ENCODE results near the gene ABCA8. TPM values are rescaled to one million over a fixed set of nuclear protein-coding genes. Genes with fewer than 3 reads are reported as not detected.
"Not testable (repeated sequence)": the region's sequence is repeated elsewhere in the genome, so short reads cannot be mapped to it uniquely, and the experiment has no call there.

ABCA8 gene
- total RNA-seq, 1 donor from 2014 or later, result not detected

DNA sequence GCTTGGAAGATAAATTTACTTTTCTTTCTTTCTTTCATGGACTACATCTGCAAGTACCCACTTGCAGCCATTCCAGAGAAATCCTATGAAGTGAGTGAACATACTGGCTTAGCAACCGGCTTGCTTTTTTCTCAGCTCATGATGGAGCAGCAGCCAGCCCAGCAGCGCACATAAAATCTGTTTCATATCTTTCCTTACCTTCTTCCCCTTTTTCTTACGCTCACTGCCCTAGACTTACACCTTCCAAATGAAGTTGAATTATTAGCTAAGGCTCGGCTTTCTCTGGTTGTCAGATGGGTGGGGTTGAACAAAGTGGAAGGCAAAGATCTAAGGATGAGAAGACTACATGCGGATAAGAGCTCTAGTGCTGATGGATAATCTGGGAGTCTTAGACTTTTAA lies 13.9 kb upstream of the ABCA8 start:
- TF ChIP-seq EZH2 (IDR thresholded peaks at IDR 0.05; ENCODE audit: insufficient read depth, low read length), result no peak
- no peak for TF ChIP-seq CTCF (IDR thresholded peaks at IDR 0.05; ENCODE audit: insufficient read depth, low read depth, low read length)
- H3K36me3 Mint-ChIP-seq (ENCODE audit: low read depth, unreplicated experiment), result no peaks in the 10 kb centered on the region
- FAIRE-seq (no peak), DNase-seq (ENCODE audit: low read depth) (no peak)
- Histone ChIP-seq H3K36me3 (ENCODE audit: insufficient read depth, low read length) (no peaks in the 10 kb centered on the region), H3K27ac (ENCODE audit: low read depth, low read length) (no peak overlapping the region), H3K4me1 (ENCODE audit: insufficient read depth, low read length) (no peaks in the 10 kb centered on the region), H3K4me2 (ENCODE audit: low read length) (no peak overlapping the region), H3K4me3 (ENCODE audit: insufficient read depth, low read depth, low read length) (no peak overlapping the region), H3K27me3 (ENCODE audit: insufficient read depth, low read length) (no peaks in the 10 kb centered on the region), H3K79me2 (ENCODE audit: insufficient read depth, low read length) (no peaks in the 10 kb centered on the region), H3K9me3 (ENCODE audit: insufficient read depth, low read depth, low read length) (no peaks in the 10 kb centered on the region), H4K20me1 (ENCODE audit: insufficient read depth, low read length) (no peaks in the 10 kb centered on the region), H2AFZ (ENCODE audit: low read depth, low read length) (no peak overlapping the region), H3K9ac (ENCODE audit: low read length) (no peak overlapping the region)
- H3K9me3 Mint-ChIP-seq (ENCODE audit: unreplicated experiment), result no peaks in the 10 kb centered on the region
- no peaks in the 10 kb centered on the region for H3K27me3 Mint-ChIP-seq (ENCODE audit: low read depth, unreplicated experiment)
- H3K4me1 Mint-ChIP-seq (ENCODE audit: low read depth, unreplicated experiment), result no peaks in the 10 kb centered on the region
- H3K27ac Mint-ChIP-seq (ENCODE audit: unreplicated experiment), result no peak overlapping the region
- H3K4me3 Mint-ChIP-seq (ENCODE audit: unreplicated experiment), result no peak overlapping the region

- Histone ChIP-seq H3K27ac (ENCODE audit: low read depth, low read length) (no peak overlapping the region), H3K9me3 (ENCODE audit: insufficient read depth, low read depth, low read length) (no peaks in the 10 kb centered on the region), H4K20me1 (ENCODE audit: insufficient read depth, low read length) (no peaks in the 10 kb centered on the region), H3K27me3 (ENCODE audit: insufficient read depth, low read length) (no peaks in the 10 kb centered on the region), H2AFZ (ENCODE audit: low read depth, low read length) (no peak overlapping the region), H3K79me2 (ENCODE audit: insufficient read depth, low read length) (no peaks in the 10 kb centered on the region), H3K36me3 (ENCODE audit: insufficient read depth, low read length) (no peaks in the 10 kb centered on the region), H3K9ac (ENCODE audit: low read length) (no peak overlapping the region), H3K4me1 (ENCODE audit: insufficient read depth, low read length) (no peaks in the 10 kb centered on the region), H3K4me3 (ENCODE audit: insufficient read depth, low read depth, low read length) (no peak overlapping the region), H3K4me2 (ENCODE audit: low read length) (no peak overlapping the region)
- Mint-ChIP-seq H3K27ac (ENCODE audit: unreplicated experiment) (no peak overlapping the region), H3K9me3 (ENCODE audit: unreplicated experiment) (peaks cover 2% of the 10 kb centered on the region), H3K27me3 (ENCODE audit: low read depth, unreplicated experiment) (no peaks in the 10 kb centered on the region), H3K36me3 (ENCODE audit: low read depth, unreplicated experiment) (no peaks in the 10 kb centered on the region), H3K4me1 (ENCODE audit: low read depth, unreplicated experiment) (no peaks in the 10 kb centered on the region), H3K4me3 (ENCODE audit: unreplicated experiment) (no peak overlapping the region)
- DNase-seq (ENCODE audit: low read depth), result no peak
- TF ChIP-seq EZH2 (IDR thresholded peaks at IDR 0.05; ENCODE audit: insufficient read depth, low read length), result no peak
- no peak for TF ChIP-seq CTCF (IDR thresholded peaks at IDR 0.05; ENCODE audit: insufficient read depth, low read depth, low read length)
- no peak for FAIRE-seq
Observed at GRCh38 chr17:68963958-68964357, 8.8 kb upstream of the ABCA8 start.

DNA sequence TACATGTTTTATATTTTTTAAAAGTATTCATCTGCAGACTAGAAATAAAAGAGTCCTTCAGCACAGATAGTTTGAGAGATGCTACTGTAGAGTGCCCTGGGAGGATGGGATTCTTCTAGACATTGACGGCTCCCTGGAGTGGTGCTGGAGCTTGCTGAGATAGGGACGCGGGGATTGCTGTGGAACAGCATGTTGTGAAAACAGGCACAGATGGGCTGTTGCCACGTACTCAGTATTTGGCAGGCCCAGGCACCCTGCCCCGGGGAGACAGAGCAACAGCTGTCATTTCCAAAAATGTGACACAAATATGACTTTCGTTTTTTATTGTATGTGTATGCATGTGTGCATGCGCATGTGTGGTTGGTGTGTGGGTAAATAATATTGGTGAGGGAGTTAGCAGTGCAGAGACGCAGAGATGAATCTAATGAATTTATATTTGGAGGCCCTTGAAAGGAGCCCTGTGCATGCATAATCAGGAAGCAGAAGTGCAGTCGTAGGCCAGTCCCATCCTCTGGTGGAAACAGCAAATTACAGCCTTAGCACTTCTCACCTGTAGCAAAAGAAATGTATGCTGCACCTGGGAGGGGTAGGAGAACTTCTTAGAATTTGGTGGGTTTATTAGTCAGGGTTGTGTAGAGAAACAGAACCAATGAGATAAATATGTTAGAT lies 6.2 kb upstream of the ABCA8 start:
- Histone ChIP-seq H3K79me2 (ENCODE audit: insufficient read depth, low read length) (no peaks in the 10 kb centered on the region), H3K4me3 (ENCODE audit: insufficient read depth, low read depth, low read length) (no peak overlapping the region), H3K9ac (ENCODE audit: low read length) (no peak overlapping the region), H3K27me3 (ENCODE audit: insufficient read depth, low read length) (no peaks in the 10 kb centered on the region), H4K20me1 (ENCODE audit: insufficient read depth, low read length) (no peaks in the 10 kb centered on the region), H3K4me1 (ENCODE audit: insufficient read depth, low read length) (no peaks in the 10 kb centered on the region), H2AFZ (ENCODE audit: low read depth, low read length) (no peak overlapping the region), H3K9me3 (ENCODE audit: insufficient read depth, low read depth, low read length) (no peaks in the 10 kb centered on the region), H3K27ac (ENCODE audit: low read depth, low read length) (no peak overlapping the region), H3K4me2 (ENCODE audit: low read length) (no peak overlapping the region), H3K36me3 (ENCODE audit: insufficient read depth, low read length) (no peaks in the 10 kb centered on the region)
- H3K27me3 Mint-ChIP-seq (ENCODE audit: low read depth, unreplicated experiment), result no peaks in the 10 kb centered on the region
- H3K4me3 Mint-ChIP-seq (ENCODE audit: unreplicated experiment), result no peak overlapping the region
- TF ChIP-seq EZH2 (IDR thresholded peaks at IDR 0.05; ENCODE audit: insufficient read depth, low read length) (no peak), CTCF (IDR thresholded peaks at IDR 0.05; ENCODE audit: insufficient read depth, low read depth, low read length) (no peak)
- H3K4me1 Mint-ChIP-seq (ENCODE audit: low read depth, unreplicated experiment), result no peaks in the 10 kb centered on the region
- peaks cover 2% of the 10 kb centered on the region for H3K9me3 Mint-ChIP-seq (ENCODE audit: unreplicated experiment)
- no peaks in the 10 kb centered on the region for H3K36me3 Mint-ChIP-seq (ENCODE audit: low read depth, unreplicated experiment)
- H3K27ac Mint-ChIP-seq (ENCODE audit: unreplicated experiment), result no peak overlapping the region
- no peak for FAIRE-seq
- no peak for DNase-seq (ENCODE audit: low read depth)

- H3K79me2 ChIP-seq (ENCODE audit: insufficient read depth, low read length); H3K9me3 ChIP-seq (ENCODE audit: insufficient read depth, low read depth, low read length); H2AFZ ChIP-seq (ENCODE audit: low read depth, low read length); H4K20me1 ChIP-seq (ENCODE audit: insufficient read depth, low read length); H3K4me3 ChIP-seq (ENCODE audit: insufficient read depth, low read depth, low read length); H3K36me3 Mint-ChIP-seq (ENCODE audit: low read depth, unreplicated experiment); H3K27ac ChIP-seq (ENCODE audit: low read depth, low read length); FAIRE-seq; H3K9me3 Mint-ChIP-seq (ENCODE audit: unreplicated experiment); H3K27me3 ChIP-seq (ENCODE audit: insufficient read depth, low read length); H3K36me3 ChIP-seq (ENCODE audit: insufficient read depth, low read length); H3K4me1 ChIP-seq (ENCODE audit: insufficient read depth, low read length); H3K27me3 Mint-ChIP-seq (ENCODE audit: low read depth, unreplicated experiment); DNase-seq (ENCODE audit: low read depth); H3K27ac Mint-ChIP-seq (ENCODE audit: unreplicated experiment); H3K4me1 Mint-ChIP-seq (ENCODE audit: low read depth, unreplicated experiment); H3K4me3 Mint-ChIP-seq (ENCODE audit: unreplicated experiment); H3K4me2 ChIP-seq (ENCODE audit: low read length); H3K9ac ChIP-seq (ENCODE audit: low read length): not testable (repeated sequence)
Observed at GRCh38 chr17:68959117-68959516, 3.9 kb upstream of the ABCA8 start.
